Hematopoietic multipotent progenitor cell treated with erythropoietin and hydrocortisone succinate and interleukin-3 and kit ligand, for 17 days (in vitro differentiated cells): ENCODE results near the gene SRGAP2.
A peak's percentile ranks its signal among the peaks of the same experiment; 100 is the strongest.
"Not testable (repeated sequence)": the region's sequence is repeated elsewhere in the genome, so short reads cannot be mapped to it uniquely, and the experiment has no call there.

Source experiments
- DNase-seq: peaks from one replicate; pipeline ENCODE4 v3.0.0-alpha.2; 2015; ENCODE audit warnings: low spot score

Gene SRGAP2

GRCh38 chr1:206250953-206251681 is 47.8 kb downstream of the SRGAP2 start:
- DNase-seq, result not testable (repeated sequence)

- peak; percentile 1 for DNase-seq
Measured at GRCh38 chr1:206252680-206253335, 49.5 kb downstream of the SRGAP2 start.
